Adrenal gland (tissue), 5 donors: ENCODE data around the gene NUCB1.

Experiments used
- POLR2A ChIP-seq, 2 donors: fragments of 450-650 bp; IDR thresholded peaks; one replicate each; pipeline ENCODE4 v1.6.1; 2017; ENCODE audit warnings: antibody characterized with exemption in 2 of 2, mild to moderate bottlenecking in 2 of 2, moderate library complexity in 1 of 2
- TF ChIP-seq, protein P1 (sequence below), 6 experiments: fragments of 450-650 bp in 4 of 6; fragments of 200-600 bp in 2 of 6; sonication (generic) in 1 of 6; IDR thresholded peaks; 1 replicate in 5 of 6; 2 replicates in 1 of 6; pipeline versions ENCODE4 v1.5.1 to v1.8.0; 2016 to 2021; ENCODE audit warnings: antibody characterized with exemption in 6 of 6, mild to moderate bottlenecking in 2 of 6, moderate library complexity in 1 of 6
- donor health status: DM: no; HTN: no; CAD: no.

DNA sequence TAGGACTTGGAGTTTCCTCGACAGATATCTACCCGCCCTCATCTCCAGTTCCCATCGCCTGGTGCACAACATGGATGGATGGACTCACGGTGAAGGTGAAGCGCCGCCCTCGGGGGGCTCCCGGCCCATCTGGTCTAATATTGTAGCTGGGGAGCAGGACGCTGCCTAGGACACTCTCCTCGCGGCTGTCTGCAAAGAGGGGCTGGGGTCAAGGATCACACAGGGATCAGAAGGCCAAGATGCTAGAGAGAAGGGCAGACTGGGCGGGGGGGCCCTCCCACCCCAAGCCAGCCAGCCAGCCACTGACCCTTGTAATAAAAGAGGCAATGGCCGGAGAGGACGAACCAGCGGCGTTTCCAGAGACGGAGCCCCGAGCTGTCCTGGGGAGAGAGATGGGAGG, 38.8 kb upstream of the NUCB1 start:
- TF ChIP-seq, protein P1, sequence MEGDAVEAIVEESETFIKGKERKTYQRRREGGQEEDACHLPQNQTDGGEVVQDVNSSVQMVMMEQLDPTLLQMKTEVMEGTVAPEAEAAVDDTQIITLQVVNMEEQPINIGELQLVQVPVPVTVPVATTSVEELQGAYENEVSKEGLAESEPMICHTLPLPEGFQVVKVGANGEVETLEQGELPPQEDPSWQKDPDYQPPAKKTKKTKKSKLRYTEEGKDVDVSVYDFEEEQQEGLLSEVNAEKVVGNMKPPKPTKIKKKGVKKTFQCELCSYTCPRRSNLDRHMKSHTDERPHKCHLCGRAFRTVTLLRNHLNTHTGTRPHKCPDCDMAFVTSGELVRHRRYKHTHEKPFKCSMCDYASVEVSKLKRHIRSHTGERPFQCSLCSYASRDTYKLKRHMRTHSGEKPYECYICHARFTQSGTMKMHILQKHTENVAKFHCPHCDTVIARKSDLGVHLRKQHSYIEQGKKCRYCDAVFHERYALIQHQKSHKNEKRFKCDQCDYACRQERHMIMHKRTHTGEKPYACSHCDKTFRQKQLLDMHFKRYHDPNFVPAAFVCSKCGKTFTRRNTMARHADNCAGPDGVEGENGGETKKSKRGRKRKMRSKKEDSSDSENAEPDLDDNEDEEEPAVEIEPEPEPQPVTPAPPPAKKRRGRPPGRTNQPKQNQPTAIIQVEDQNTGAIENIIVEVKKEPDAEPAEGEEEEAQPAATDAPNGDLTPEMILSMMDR (IDR thresholded peaks at IDR 0.05) = no peak
- no peak for TF ChIP-seq POLR2A (IDR thresholded peaks at IDR 0.05)
